ENCODE data around the gene PHLPP1.

Gene PHLPP1

GRCh38 chr18:62952807-62953206, 237.5 kb downstream of the PHLPP1 start:
- DNase-seq, result no peak

GRCh38 chr18:62953663-62954062, 238.3 kb downstream of the PHLPP1 start:
- no peak for DNase-seq

GRCh38 chr18:62954366-62954765, 239.0 kb downstream of the PHLPP1 start:
- no peak for DNase-seq

- DNase-seq, result peak; percentile 27
Observed at GRCh38 chr18:62957885-62958472, 242.6 kb downstream of the PHLPP1 start.

- DNase-seq, result no peak
Observed at GRCh38 chr18:62959481-62959880, 244.1 kb downstream of the PHLPP1 start.

- no peak for DNase-seq
Observed at GRCh38 chr18:62963507-62963906, 248.2 kb downstream of the PHLPP1 start.

- no peak for DNase-seq
Observed at GRCh38 chr18:62964432-62964831, 249.1 kb downstream of the PHLPP1 start.

GRCh38 chr18:62967089-62967488, 251.7 kb downstream of the PHLPP1 start:
- DNase-seq, result no peak

GRCh38 chr18:62973689-62974088, 258.3 kb downstream of the PHLPP1 start:
- DNase-seq, result no peak

- no peak for DNase-seq
Observed at GRCh38 chr18:62974388-62974787, 259.0 kb downstream of the PHLPP1 start.

- no peak for DNase-seq
Observed at GRCh38 chr18:62974928-62975675, 259.8 kb downstream of the PHLPP1 start.

- DNase-seq, result no peak
Observed at GRCh38 chr18:62975785-62976184, 260.4 kb downstream of the PHLPP1 start.

GRCh38 chr18:62976227-62976626, 260.9 kb downstream of the PHLPP1 start:
- no peak for DNase-seq

- no peak for DNase-seq
Observed at GRCh38 chr18:62977512-62977911, 262.2 kb downstream of the PHLPP1 start.

GRCh38 chr18:62978251-62979049, 263.1 kb downstream of the PHLPP1 start:
- DNase-seq, result no peak

- DNase-seq, result no peak
Observed at GRCh38 chr18:62979176-62979575, 263.8 kb downstream of the PHLPP1 start.

GRCh38 chr18:62979900-62980299, 264.6 kb downstream of the PHLPP1 start:
- no peak for DNase-seq

- no peak for DNase-seq
Observed at GRCh38 chr18:62981566-62981965, 266.2 kb downstream of the PHLPP1 start.

- DNase-seq, result peak; percentile 37
Observed at GRCh38 chr18:62982600-62983251, 267.4 kb downstream of the PHLPP1 start.

- DNase-seq, result no peak
Observed at GRCh38 chr18:62984656-62985315, 269.4 kb downstream of the PHLPP1 start.

- DNase-seq, result no peak
Observed at GRCh38 chr18:62986490-62986889, 271.1 kb downstream of the PHLPP1 start.

- no peak for DNase-seq
Observed at GRCh38 chr18:62987055-62987830, 271.9 kb downstream of the PHLPP1 start.
